Liver (tissue), 9 donors: Measurements from ENCODE around the gene IRAK1. TPM values are rescaled to one million over a fixed set of nuclear protein-coding genes. Genes with fewer than 3 reads are reported as not detected.

Source experiments
- DNase-seq: peaks from one replicate; pipeline ENCODE4 v3.0.0-alpha.2; 2017; ENCODE audit warnings: low spot score
- H3K27ac ChIP-seq, 2 donors: one replicate each; pipeline ENCODE4 v1.7.0; 2013; ENCODE audit warnings: inconsistent platforms in 2 of 2, low read length in 2 of 2, control low read depth in 1 of 2, low read depth in 1 of 2, mild to moderate bottlenecking in 1 of 2
- H3K27me3 ChIP-seq, 4 donors: one replicate each; pipeline versions ENCODE4 v1.6.1 to v1.7.0; 2013; ENCODE audit warnings: low read length in 3 of 4, inconsistent platforms in 1 of 4, mild to moderate bottlenecking in 1 of 4, moderate library complexity in 1 of 4; ENCODE audit not compliant: control insufficient read depth in 4 of 4, insufficient read depth in 4 of 4
- H3K36me3 ChIP-seq, 4 donors: one replicate each; pipeline versions ENCODE4 v1.6.1 to v1.7.0; 2013; ENCODE audit warnings: low read length in 3 of 4, mild to moderate bottlenecking in 3 of 4, low read depth in 1 of 4, moderate library complexity in 1 of 4; ENCODE audit not compliant: control insufficient read depth in 4 of 4, insufficient read depth in 3 of 4
- H3K4me1 ChIP-seq, 4 donors: one replicate each; pipeline versions ENCODE4 v1.6.1 to v1.7.0; 2013; ENCODE audit warnings: low read length in 3 of 4, mild to moderate bottlenecking in 3 of 4, moderate library complexity in 1 of 4; ENCODE audit not compliant: control insufficient read depth in 4 of 4, insufficient read depth in 4 of 4
- H3K4me3 ChIP-seq, 3 donors: one replicate each; pipeline versions ENCODE4 v1.6.1 to v1.7.0; 2013; ENCODE audit warnings: low read length in 3 of 3, control low read depth in 1 of 3, low read depth in 1 of 3, mild to moderate bottlenecking in 1 of 3
- H3K9ac ChIP-seq, 2 donors: one replicate each; pipeline ENCODE4 v1.7.0; 2013; ENCODE audit warnings: low read length in 2 of 2, mild to moderate bottlenecking in 2 of 2, moderate library complexity in 2 of 2, control low read depth in 1 of 2, low read depth in 1 of 2
- H3K9me3 ChIP-seq, 4 donors: one replicate each; pipeline versions ENCODE4 v1.6.1 to v1.7.0; 2013; ENCODE audit warnings: low read length in 3 of 4; ENCODE audit not compliant: control insufficient read depth in 4 of 4
- FOXA1 ChIP-seq: IDR thresholded peaks from 2 replicates; pipeline ENCODE4 v1.6.1; 2016; ENCODE audit warnings: antibody characterized with exemption
- FOXA2 ChIP-seq: IDR thresholded peaks from 2 replicates; pipeline ENCODE4 v1.6.1; 2016; ENCODE audit warnings: antibody characterized with exemption
- GABPA ChIP-seq, 2 donors: IDR thresholded peaks in 1 of 2; conservative IDR thresholded peaks in 1 of 2; 2 replicates each; pipeline ENCODE4 v1.6.1; 2016; ENCODE audit warnings: antibody characterized with exemption in 2 of 2, mild to moderate bottlenecking in 1 of 2, moderate library complexity in 1 of 2
- HNF4A ChIP-seq, 2 donors: conservative IDR thresholded peaks; 2 replicates each; pipeline ENCODE4 v1.6.1; 2016; ENCODE audit warnings: antibody characterized with exemption in 2 of 2, mild to moderate bottlenecking in 2 of 2
- HNF4G ChIP-seq: IDR thresholded peaks from 2 replicates; pipeline ENCODE4 v1.6.1; 2016; ENCODE audit warnings: antibody characterized with exemption
- JUND ChIP-seq, 2 donors: IDR thresholded peaks; 2 replicates each; pipeline ENCODE4 v1.6.1; 2016; ENCODE audit warnings: antibody characterized with exemption in 2 of 2
- NR2F2 ChIP-seq: IDR thresholded peaks from 2 replicates; pipeline ENCODE4 v1.6.1; 2016; ENCODE audit warnings: antibody characterized with exemption
- RAD21 ChIP-seq, 2 donors: IDR thresholded peaks; 2 replicates each; pipeline ENCODE4 v1.6.1; 2016; ENCODE audit warnings: antibody characterized with exemption in 2 of 2, mild to moderate bottlenecking in 2 of 2
- RXRA ChIP-seq, 2 donors: IDR thresholded peaks; 2 replicates each; pipeline ENCODE4 v1.6.1; 2017 to 2018; ENCODE audit warnings: antibody characterized with exemption in 2 of 2, mild to moderate bottlenecking in 1 of 2
- SP1 ChIP-seq: IDR thresholded peaks from 2 replicates; pipeline ENCODE4 v1.6.1; 2018; ENCODE audit warnings: antibody characterized with exemption, mild to moderate bottlenecking
- YY1 ChIP-seq: IDR thresholded peaks from 2 replicates; pipeline ENCODE4 v1.6.1; 2016; ENCODE audit warnings: antibody characterized with exemption, mild to moderate bottlenecking
- WGBS: extraction: QIAGEN DNeasy Blood & Tissue Kit; methylation state at CpG from one replicate; pipeline ENCODE4 v1.1.7; 2013; 5-methylcytosine and 5-hydroxymethylcytosine counted together
- polyA plus RNA-seq, 2 donors: library from polyadenylated mRNA; stranded (reverse) in 1 of 2; unstranded in 1 of 2; fragments of 200-250 nt in 1 of 2; fragments of >200 nt in 1 of 2; fragmentation: Nextera tagmentation in 1 of 2; extraction: Ambion mirVana in 1 of 2; gene quantifications; one replicate each; pipeline versions ENCODE4 v1.2.1 to v1.2.3, GENCODE V29; 2013 to 2015
- total RNA-seq, 2 donors: library from RNA; depleted of rRNA; stranded (reverse); fragments of >200 nt; gene quantifications; one replicate each; pipeline ENCODE4 v1.2.3, GENCODE V29; 2014
- TF ChIP-seq, protein P1 (sequence below): IDR thresholded peaks from 2 replicates; pipeline ENCODE4 v1.6.1; 2016; ENCODE audit warnings: antibody characterized with exemption
- TF ChIP-seq, protein P2 (sequence below): fragments of 150-350 bp; IDR thresholded peaks from 2 replicates; pipeline ENCODE4 v1.5.1; 2017; ENCODE audit warnings: improper control_type of control experiment, low read depth, low read length; ENCODE audit not compliant: missing input control
- TF ChIP-seq, protein P3 (sequence below): IDR thresholded peaks from 2 replicates; pipeline ENCODE4 v1.6.1; 2016; ENCODE audit warnings: antibody characterized with exemption
- TF ChIP-seq, protein P4 (sequence below): IDR thresholded peaks from 2 replicates; pipeline ENCODE4 v1.6.1; 2016; ENCODE audit warnings: antibody characterized with exemption
- TF ChIP-seq, protein P5 (sequence below): IDR thresholded peaks from 2 replicates; pipeline ENCODE4 v1.6.1; 2016; ENCODE audit warnings: antibody characterized with exemption, mild to moderate bottlenecking
- donor health status: healthy.
- donor health status: healthy.
- donor health status: healthy.
- donor health status: healthy.
- donor health status: healthy.

IRAK1 gene
- total and polyA plus RNA-seq, 4 donors, result 17.6 to 55.8 (median 27.4) TPM

DNA sequence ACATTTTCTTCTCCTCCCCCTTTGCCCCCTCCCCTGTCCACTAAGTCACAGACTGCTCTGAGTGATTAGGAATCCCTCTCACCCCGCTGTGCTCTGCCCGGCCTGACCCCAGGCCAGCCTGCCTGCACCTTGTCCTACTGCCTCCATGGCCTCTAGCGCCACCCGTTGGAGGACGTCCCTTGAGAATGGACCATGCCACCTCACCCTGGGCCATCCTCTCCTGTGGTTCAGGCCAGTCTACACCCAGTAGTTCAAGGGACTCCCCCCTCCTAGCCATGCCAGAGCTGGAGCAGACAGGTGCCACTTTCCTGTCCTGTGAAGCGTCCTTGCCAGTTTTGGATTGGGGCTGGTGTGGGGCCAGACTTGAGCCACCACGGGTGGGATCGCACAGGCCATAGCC is 9.7 kb upstream of the IRAK1 start:
- H3K9ac ChIP-seq, result no peak overlapping the region
- H3K4me3 ChIP-seq, result no peak overlapping the region
- H3K27ac ChIP-seq, result no peak overlapping the region
- DNase-seq, result no peak
- H3K9me3 ChIP-seq, result no peaks in the 10 kb centered on the region
- peaks cover 4 to 13% (median 4%) of the 10 kb centered on the region in 4 donors for H3K36me3 ChIP-seq
- peaks cover 3 to 11% (median 8%) of the 10 kb centered on the region in 4 donors for H3K4me1 ChIP-seq
- WGBS, result 89% methylated on average over 8 of the region's 8 CpGs
- no peaks in the 10 kb centered on the region for H3K27me3 ChIP-seq
- TF ChIP-seq GABPA (IDR thresholded peaks at IDR 0.05 in 1 of 2, conservative IDR thresholded peaks at IDR 0.05 in 1 of 2) (no peak), RAD21 (IDR thresholded peaks at IDR 0.05) (no peak), SP1 (no peak), FOXA2 (no peak), HNF4A (conservative IDR thresholded peaks at IDR 0.05) (no peak), YY1 (no peak), NR2F2 (no peak), RXRA (IDR thresholded peaks at IDR 0.05) (no peak), JUND (IDR thresholded peaks at IDR 0.05) (no peak), FOXA1 (no peak), HNF4G (no peak)
- TF ChIP-seq, protein P1, sequence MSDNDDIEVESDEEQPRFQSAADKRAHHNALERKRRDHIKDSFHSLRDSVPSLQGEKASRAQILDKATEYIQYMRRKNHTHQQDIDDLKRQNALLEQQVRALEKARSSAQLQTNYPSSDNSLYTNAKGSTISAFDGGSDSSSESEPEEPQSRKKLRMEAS, result no peak
- TF ChIP-seq, protein P2, sequence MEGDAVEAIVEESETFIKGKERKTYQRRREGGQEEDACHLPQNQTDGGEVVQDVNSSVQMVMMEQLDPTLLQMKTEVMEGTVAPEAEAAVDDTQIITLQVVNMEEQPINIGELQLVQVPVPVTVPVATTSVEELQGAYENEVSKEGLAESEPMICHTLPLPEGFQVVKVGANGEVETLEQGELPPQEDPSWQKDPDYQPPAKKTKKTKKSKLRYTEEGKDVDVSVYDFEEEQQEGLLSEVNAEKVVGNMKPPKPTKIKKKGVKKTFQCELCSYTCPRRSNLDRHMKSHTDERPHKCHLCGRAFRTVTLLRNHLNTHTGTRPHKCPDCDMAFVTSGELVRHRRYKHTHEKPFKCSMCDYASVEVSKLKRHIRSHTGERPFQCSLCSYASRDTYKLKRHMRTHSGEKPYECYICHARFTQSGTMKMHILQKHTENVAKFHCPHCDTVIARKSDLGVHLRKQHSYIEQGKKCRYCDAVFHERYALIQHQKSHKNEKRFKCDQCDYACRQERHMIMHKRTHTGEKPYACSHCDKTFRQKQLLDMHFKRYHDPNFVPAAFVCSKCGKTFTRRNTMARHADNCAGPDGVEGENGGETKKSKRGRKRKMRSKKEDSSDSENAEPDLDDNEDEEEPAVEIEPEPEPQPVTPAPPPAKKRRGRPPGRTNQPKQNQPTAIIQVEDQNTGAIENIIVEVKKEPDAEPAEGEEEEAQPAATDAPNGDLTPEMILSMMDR, result no peak
- TF ChIP-seq, protein P3, sequence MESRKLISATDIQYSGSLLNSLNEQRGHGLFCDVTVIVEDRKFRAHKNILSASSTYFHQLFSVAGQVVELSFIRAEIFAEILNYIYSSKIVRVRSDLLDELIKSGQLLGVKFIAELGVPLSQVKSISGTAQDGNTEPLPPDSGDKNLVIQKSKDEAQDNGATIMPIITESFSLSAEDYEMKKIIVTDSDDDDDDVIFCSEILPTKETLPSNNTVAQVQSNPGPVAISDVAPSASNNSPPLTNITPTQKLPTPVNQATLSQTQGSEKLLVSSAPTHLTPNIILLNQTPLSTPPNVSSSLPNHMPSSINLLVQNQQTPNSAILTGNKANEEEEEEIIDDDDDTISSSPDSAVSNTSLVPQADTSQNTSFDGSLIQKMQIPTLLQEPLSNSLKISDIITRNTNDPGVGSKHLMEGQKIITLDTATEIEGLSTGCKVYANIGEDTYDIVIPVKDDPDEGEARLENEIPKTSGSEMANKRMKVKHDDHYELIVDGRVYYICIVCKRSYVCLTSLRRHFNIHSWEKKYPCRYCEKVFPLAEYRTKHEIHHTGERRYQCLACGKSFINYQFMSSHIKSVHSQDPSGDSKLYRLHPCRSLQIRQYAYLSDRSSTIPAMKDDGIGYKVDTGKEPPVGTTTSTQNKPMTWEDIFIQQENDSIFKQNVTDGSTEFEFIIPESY, result no peak
- TF ChIP-seq, protein P4, sequence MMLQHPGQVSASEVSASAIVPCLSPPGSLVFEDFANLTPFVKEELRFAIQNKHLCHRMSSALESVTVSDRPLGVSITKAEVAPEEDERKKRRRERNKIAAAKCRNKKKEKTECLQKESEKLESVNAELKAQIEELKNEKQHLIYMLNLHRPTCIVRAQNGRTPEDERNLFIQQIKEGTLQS, result no peak
- TF ChIP-seq, protein P5, sequence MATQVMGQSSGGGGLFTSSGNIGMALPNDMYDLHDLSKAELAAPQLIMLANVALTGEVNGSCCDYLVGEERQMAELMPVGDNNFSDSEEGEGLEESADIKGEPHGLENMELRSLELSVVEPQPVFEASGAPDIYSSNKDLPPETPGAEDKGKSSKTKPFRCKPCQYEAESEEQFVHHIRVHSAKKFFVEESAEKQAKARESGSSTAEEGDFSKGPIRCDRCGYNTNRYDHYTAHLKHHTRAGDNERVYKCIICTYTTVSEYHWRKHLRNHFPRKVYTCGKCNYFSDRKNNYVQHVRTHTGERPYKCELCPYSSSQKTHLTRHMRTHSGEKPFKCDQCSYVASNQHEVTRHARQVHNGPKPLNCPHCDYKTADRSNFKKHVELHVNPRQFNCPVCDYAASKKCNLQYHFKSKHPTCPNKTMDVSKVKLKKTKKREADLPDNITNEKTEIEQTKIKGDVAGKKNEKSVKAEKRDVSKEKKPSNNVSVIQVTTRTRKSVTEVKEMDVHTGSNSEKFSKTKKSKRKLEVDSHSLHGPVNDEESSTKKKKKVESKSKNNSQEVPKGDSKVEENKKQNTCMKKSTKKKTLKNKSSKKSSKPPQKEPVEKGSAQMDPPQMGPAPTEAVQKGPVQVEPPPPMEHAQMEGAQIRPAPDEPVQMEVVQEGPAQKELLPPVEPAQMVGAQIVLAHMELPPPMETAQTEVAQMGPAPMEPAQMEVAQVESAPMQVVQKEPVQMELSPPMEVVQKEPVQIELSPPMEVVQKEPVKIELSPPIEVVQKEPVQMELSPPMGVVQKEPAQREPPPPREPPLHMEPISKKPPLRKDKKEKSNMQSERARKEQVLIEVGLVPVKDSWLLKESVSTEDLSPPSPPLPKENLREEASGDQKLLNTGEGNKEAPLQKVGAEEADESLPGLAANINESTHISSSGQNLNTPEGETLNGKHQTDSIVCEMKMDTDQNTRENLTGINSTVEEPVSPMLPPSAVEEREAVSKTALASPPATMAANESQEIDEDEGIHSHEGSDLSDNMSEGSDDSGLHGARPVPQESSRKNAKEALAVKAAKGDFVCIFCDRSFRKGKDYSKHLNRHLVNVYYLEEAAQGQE, result no peak
